HCT116 (cell line): ENCODE results near the gene FOXN3. TPM values are rescaled to one million over a fixed set of nuclear protein-coding genes. Genes with fewer than 3 reads are reported as not detected.

Experiments used
- ATAC-seq: fragments of 200-7000 bp; cut with Tn5 transposase; 2 replicates; pipeline ENCODE4 v1.9.1; 2020; ENCODE audit warnings: mild to moderate bottlenecking, moderate library complexity
- BruUV-seq: library from RNA; stranded (reverse); fragments of 400-500 nt; replicated peaks from 2 replicates; lab custom pipeline; 2021; lab: Mats Ljungman, UMichigan
- CTCF ChIA-PET: fragments of 300-600 bp; sonication (Branson Sonifier 250); formaldehyde crosslinking; loops from one replicate; lab custom pipeline; 2021; ENCODE audit warnings: antibody characterized with exemption; lab: Charles Lee
- POLR2A ChIA-PET: fragments of 300-600, 350-600 bp; sonication (Branson Sonifier 250); formaldehyde crosslinking; loops from one replicate; lab custom pipeline; 2021; ENCODE audit warnings: antibody characterized with exemption; lab: Charles Lee
- RAD21 ChIA-PET, 2 experiments: fragments of 300-600 bp; sonication (Branson Sonifier 250); formaldehyde crosslinking; loops; one replicate each; lab custom pipeline; 2023; ENCODE audit warnings: low total read pairs in 2 of 2; ENCODE audit not compliant: uncharacterized antibody in 2 of 2, unreplicated experiment in 2 of 2, low non-redundant PET in 1 of 2; lab: Charles Lee
- DNase-seq: peaks from one replicate; pipeline ENCODE4 v3.0.0-alpha.2; 2010; ENCODE audit warnings: low read depth, low spot score
- H2AFZ ChIP-seq: fragments of 200-600 bp; shearing (Covaris generic), sonication (generic); 2 replicates; pipeline ENCODE4 v1.6.1; 2017; ENCODE audit warnings: low read depth, mixed run types, mixed read lengths, antibody characterized with exemption, low read length; ENCODE audit not compliant: poor library complexity, severe bottlenecking
- H3K27ac ChIP-seq: 2 replicates; pipeline ENCODE4 v1.5.1; 2012; ENCODE audit warnings: low read depth, low read length
- H3K27me3 ChIP-seq: fragments of 200-600 bp; sonication (generic); 2 replicates; pipeline ENCODE4 v1.6.1; 2016; ENCODE audit warnings: mixed run types, low read length, mixed read lengths; ENCODE audit not compliant: insufficient read depth
- H3K36me3 ChIP-seq, 2 experiments: fragments of 200-500 bp in 1 of 2; fragments of 200-600 bp in 1 of 2; sonication (Bioruptor generic) in 1 of 2; sonication (generic) in 1 of 2; 2 replicates each; pipeline versions ENCODE4 v1.5.1 to v1.6.1; 2014 to 2016; ENCODE audit warnings: low read length in 2 of 2, inconsistent platforms in 1 of 2, mixed read lengths in 1 of 2, mixed run types in 1 of 2; ENCODE audit not compliant: insufficient read depth in 2 of 2, control insufficient read depth in 1 of 2
- H3K4me1 ChIP-seq, 2 experiments: fragments of 200-600 bp in 1 of 2; sonication (generic) in 1 of 2; 2 replicates each; pipeline versions ENCODE4 v1.5.1 to v1.6.1; 2012 to 2017; ENCODE audit warnings: low read length in 2 of 2, inconsistent platforms in 1 of 2, mild to moderate bottlenecking in 1 of 2, mixed read lengths in 1 of 2, mixed run types in 1 of 2, moderate library complexity in 1 of 2; ENCODE audit not compliant: insufficient read depth in 2 of 2, control insufficient read depth in 1 of 2
- H3K4me2 ChIP-seq: fragments of 200-600 bp; sonication (generic); 2 replicates; pipeline ENCODE4 v1.6.1; 2017; ENCODE audit warnings: mixed run types, low read length, mixed read lengths
- H3K4me3 ChIP-seq, 2 experiments: fragments of 200-600 bp in 1 of 2; sonication (generic) in 1 of 2; replicated peaks in 1 of 2; 2 replicates each; pipeline ENCODE4 v1.5.1; 2011 to 2016; ENCODE audit warnings: low read length in 2 of 2, control low read depth in 1 of 2, low read depth in 1 of 2, mild to moderate bottlenecking in 1 of 2, mixed read lengths in 1 of 2, mixed run types in 1 of 2
- H3K79me2 ChIP-seq: fragments of 200-600 bp; sonication (generic); 2 replicates; pipeline ENCODE4 v1.6.1; 2017; ENCODE audit warnings: mild to moderate bottlenecking, mixed run types, low read length, moderate library complexity, mixed read lengths; ENCODE audit not compliant: insufficient read depth
- H3K9ac ChIP-seq: fragments of 200-600 bp; sonication (generic); 2 replicates; pipeline ENCODE4 v1.6.1; 2016; ENCODE audit warnings: low read length, mixed read lengths
- H3K9me2 ChIP-seq: fragments of 200-600 bp; sonication (generic), shearing (Covaris generic); 2 replicates; pipeline ENCODE4 v1.6.1; 2017; ENCODE audit warnings: mixed run types, mild to moderate bottlenecking, moderate library complexity; ENCODE audit not compliant: insufficient read depth
- H3K9me3 ChIP-seq, 2 experiments: fragments of 200-500 bp in 1 of 2; fragments of 200-600 bp in 1 of 2; sonication (Bioruptor generic) in 1 of 2; sonication (generic) in 1 of 2; 2 replicates each; pipeline ENCODE4 v1.6.1; 2014 to 2017; ENCODE audit warnings: low read length in 2 of 2, mixed read lengths in 2 of 2, inconsistent platforms in 1 of 2, low read depth in 1 of 2, mild to moderate bottlenecking in 1 of 2, mixed run types in 1 of 2, moderate library complexity in 1 of 2; ENCODE audit not compliant: control insufficient read depth in 1 of 2, insufficient read depth in 1 of 2
- H4K20me1 ChIP-seq: fragments of 200-600 bp; sonication (generic), shearing (Covaris generic); 2 replicates; pipeline ENCODE4 v1.6.1; 2017; ENCODE audit warnings: mixed run types, mild to moderate bottlenecking, moderate library complexity; ENCODE audit not compliant: insufficient read depth
- ATF3 ChIP-seq: IDR thresholded peaks from 2 replicates; pipeline ENCODE4 v1.6.1; 2012
- CTCF ChIP-seq, 3 experiments: fragments of 200-600 bp in 1 of 3; sonication (generic) in 1 of 3; IDR thresholded peaks in 2 of 3; conservative IDR thresholded peaks in 1 of 3; 2 replicates each; pipeline ENCODE4 v1.5.1; 2012 to 2017; ENCODE audit warnings: low read depth in 2 of 3, low read length in 2 of 3, antibody characterized with exemption in 1 of 3, borderline replicate concordance in 1 of 3, control low read depth in 1 of 3, mild to moderate bottlenecking in 1 of 3, mixed read lengths in 1 of 3, mixed run types in 1 of 3, moderate library complexity in 1 of 3; ENCODE audit not compliant: insufficient read depth in 1 of 3
- EGR1 ChIP-seq: IDR thresholded peaks from 2 replicates; pipeline ENCODE4 v1.6.1; 2012; ENCODE audit warnings: low read depth
- ELF1 ChIP-seq: IDR thresholded peaks from 2 replicates; pipeline ENCODE4 v1.6.1; 2012; ENCODE audit warnings: low read depth, borderline replicate concordance
- EZH2 ChIP-seq: fragments of 200-600 bp; sonication (generic); IDR thresholded peaks from 2 replicates; pipeline ENCODE4 v1.6.1; 2017; ENCODE audit warnings: antibody characterized with exemption, mixed run types
- EZH2phosphoT487 ChIP-seq: fragments of 200-600 bp; IDR thresholded peaks from 2 replicates; pipeline ENCODE4 v1.6.1; 2018; ENCODE audit warnings: antibody characterized with exemption, borderline replicate concordance
- FOSL1 ChIP-seq: IDR thresholded peaks from 2 replicates; pipeline ENCODE4 v1.6.1; 2012; ENCODE audit warnings: low read depth
- POLR2A ChIP-seq: IDR thresholded peaks from 2 replicates; pipeline ENCODE4 v1.7.0; 2011; ENCODE audit warnings: borderline replicate concordance; ENCODE audit not compliant: insufficient read depth, insufficient read length; ENCODE audit errors: extremely low read depth
- RAD21 ChIP-seq: IDR thresholded peaks from 2 replicates; pipeline ENCODE4 v1.6.1; 2012; ENCODE audit warnings: low read depth, mild to moderate bottlenecking
- SIN3A ChIP-seq: IDR thresholded peaks from 2 replicates; pipeline ENCODE4 v1.6.1; 2012; ENCODE audit warnings: low read depth
- SRF ChIP-seq: IDR thresholded peaks from 2 replicates; pipeline ENCODE4 v1.6.1; 2012; ENCODE audit warnings: low read depth
- ZBTB33 ChIP-seq: IDR thresholded peaks from 2 replicates; pipeline ENCODE4 v1.6.1; 2011; ENCODE audit warnings: mild to moderate bottlenecking, low read length, moderate library complexity; ENCODE audit not compliant: insufficient replicate concordance; ENCODE audit errors: extremely low read depth
- ZFX ChIP-seq: fragments of 450-650 bp; IDR thresholded peaks from 2 replicates; pipeline ENCODE4 v1.6.1; 2017
- ZNF274 ChIP-seq: fragments of 200-500 bp; sonication (Bioruptor generic); IDR thresholded peaks from 2 replicates; pipeline ENCODE4 v1.6.1; 2014; ENCODE audit warnings: mild to moderate bottlenecking, low read depth, low read length, inconsistent platforms
- intact Hi-C: fragments of 100-400 bp; cut with micrococcal nuclease; formaldehyde crosslinking; loops from 2 replicates; pipeline ENCODE4 v1.10.0; 2022
- total RNA-seq: library from RNA; stranded (reverse); gene quantifications from one replicate; pipeline ENCODE4 v1.2.1, GENCODE V29; 2021; ENCODE audit not compliant: unreplicated experiment
- TF ChIP-seq, protein P1 (sequence below): IDR thresholded peaks from 2 replicates; pipeline ENCODE4 v1.6.1; 2012

Gene FOXN3
- total RNA-seq, 1 experiment from 2014 or later: 20.0 TPM

GRCh38 chr14:89129570-89129969, 287.5 kb downstream of the FOXN3 start:
- Histone ChIP-seq H3K9ac (no peak overlapping the region), H3K27me3 (no peaks in the 10 kb centered on the region; the same call in 1 of the 2 replicates)
- BruUV-seq: no TSS peak

More at GRCh38 chr14:89129570-89129969, 287.5 kb downstream of the FOXN3 start:
- Histone ChIP-seq H2AFZ (no peak overlapping the region), H3K4me1 (no peaks in the 10 kb centered on the region), H3K27ac (no peak overlapping the region), H3K9me3 (no peaks in the 10 kb centered on the region), H3K36me3 (no peaks in the 10 kb centered on the region), H3K4me2 (no peak overlapping the region), H3K9me2 (no peaks in the 10 kb centered on the region), H3K4me3 (no peak overlapping the region), H3K79me2 (no peaks in the 10 kb centered on the region), H4K20me1 (no peaks in the 10 kb centered on the region)
- ChIA-PET CTCF (no interaction called here), RAD21 (no interaction called here), POLR2A (no interaction called here)
- intact Hi-C loops: no loop called here
- DNase-seq (no peak), ATAC-seq (no peak)
- TF ChIP-seq, protein P1, sequence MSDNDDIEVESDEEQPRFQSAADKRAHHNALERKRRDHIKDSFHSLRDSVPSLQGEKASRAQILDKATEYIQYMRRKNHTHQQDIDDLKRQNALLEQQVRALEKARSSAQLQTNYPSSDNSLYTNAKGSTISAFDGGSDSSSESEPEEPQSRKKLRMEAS: no peak
- TF ChIP-seq SIN3A (no peak), RAD21 (no peak), ATF3 (no peak), POLR2A (no peak), ELF1 (no peak), EGR1 (no peak), CTCF (IDR thresholded peaks at IDR 0.05 in 2 of 3, conservative IDR thresholded peaks at IDR 0.05 in 1 of 3; ENCODE audit: borderline replicate concordance in 1 of 3, insufficient read depth in 1 of 3, low read depth in 2 of 3, low read length in 2 of 3) (no peak), EZH2 (no peak), ZFX (no peak), EZH2phosphoT487 (no peak), FOSL1 (no peak), ZBTB33 (no peak), ZNF274 (no peak), SRF (no peak)
